ENCODE data around the gene TIMM22.

- TF ChIP-seq CTCF (IDR thresholded peaks at IDR 0.05) (no peak), POLR2A (IDR thresholded peaks at IDR 0.05) (no peak)
Measured at GRCh38 chr17:962166-962565, 34.8 kb upstream of the TIMM22 start.

Measured in adrenal gland (tissue), 5 donors.